Parathyroid adenoma (tissue), 2 donors: ENCODE results near the gene TMCC1.
"Not testable (repeated sequence)": the region's sequence is repeated elsewhere in the genome, so short reads cannot be mapped to it uniquely, and the experiment has no call there.

ENCODE experiments used
- H2AFZ ChIP-seq: fragments of 300-600 bp; sonication (generic); one replicate; pipeline ENCODE4 v1.7.0; 2017; ENCODE audit warnings: antibody characterized with exemption, mild to moderate bottlenecking
- H3K27ac ChIP-seq: fragments of 300-600 bp; sonication (generic); one replicate; pipeline ENCODE4 v1.7.0; 2017
- H3K27me3 ChIP-seq: fragments of 300-600 bp; sonication (generic); one replicate; pipeline ENCODE4 v1.7.0; 2017; ENCODE audit warnings: low read length; ENCODE audit not compliant: control insufficient read depth, insufficient read depth
- H3K36me3 ChIP-seq: fragments of 300-600 bp; sonication (generic); one replicate; pipeline ENCODE4 v1.7.0; 2017; ENCODE audit warnings: low read length; ENCODE audit not compliant: control insufficient read depth, insufficient read depth
- H3K4me1 ChIP-seq: fragments of 300-600 bp; sonication (generic); one replicate; pipeline ENCODE4 v1.7.0; 2017; ENCODE audit warnings: control low read depth
- H3K4me2 ChIP-seq: fragments of 300-600 bp; sonication (generic); one replicate; pipeline ENCODE4 v1.7.0; 2017; ENCODE audit warnings: low read length
- H3K4me3 ChIP-seq: fragments of 300-600 bp; sonication (generic); one replicate; pipeline ENCODE4 v1.7.0; 2017; ENCODE audit warnings: low read depth, low read length
- H3K79me2 ChIP-seq: fragments of 300-600 bp; sonication (generic); one replicate; pipeline ENCODE4 v1.7.0; 2017; ENCODE audit warnings: control low read depth
- H3K9ac ChIP-seq: fragments of 300-600 bp; sonication (generic); one replicate; pipeline ENCODE4 v1.7.0; 2017; ENCODE audit warnings: mild to moderate bottlenecking
- H3K9me3 ChIP-seq: fragments of 300-600 bp; sonication (generic); one replicate; pipeline ENCODE4 v1.7.0; 2017; ENCODE audit warnings: low read length; ENCODE audit not compliant: control insufficient read depth
- CTCF ChIP-seq: fragments of 300-600 bp; sonication (generic); IDR thresholded peaks from one replicate; pipeline ENCODE4 v1.7.0; 2017; ENCODE audit warnings: antibody characterized with exemption, mild to moderate bottlenecking
- donor health status: primary hyperparathyroidism.

The TMCC1 gene

GRCh38 chr3:129613367-129613740 lies 280.2 kb downstream of the TMCC1 start:
- TF ChIP-seq CTCF, result no peak
- Histone ChIP-seq H3K4me2 (no peak overlapping the region), H2AFZ (no peak overlapping the region), H3K79me2 (no peaks in the 10 kb centered on the region), H3K4me1 (no peaks in the 10 kb centered on the region), H3K4me3 (no peak overlapping the region), H3K27me3 (no peaks in the 10 kb centered on the region), H3K9ac (no peak overlapping the region), H3K36me3 (no peaks in the 10 kb centered on the region), H3K27ac (no peak overlapping the region), H3K9me3 (no peaks in the 10 kb centered on the region)

GRCh38 chr3:129612534-129613366 lies 280.8 kb downstream of the TMCC1 start:
- H3K79me2 ChIP-seq, result no peaks in the 10 kb centered on the region
- peak overlapping the region; percentile 5 for H3K27ac ChIP-seq
- no peaks in the 10 kb centered on the region for H3K4me1 ChIP-seq
- TF ChIP-seq CTCF, result no peak
- no peaks in the 10 kb centered on the region for H3K36me3 ChIP-seq
- H2AFZ ChIP-seq, result no peak overlapping the region
- H3K27me3 ChIP-seq, result no peaks in the 10 kb centered on the region
- H3K9ac ChIP-seq, result no peak overlapping the region
- H3K4me3 ChIP-seq, result no peak overlapping the region
- H3K9me3 ChIP-seq, result no peaks in the 10 kb centered on the region
- no peak overlapping the region for H3K4me2 ChIP-seq

- Histone ChIP-seq H3K4me3 (no peak overlapping the region), H3K27ac (peak overlapping the region; percentile 5), H3K9me3 (no peaks in the 10 kb centered on the region), H3K36me3 (no peaks in the 10 kb centered on the region), H3K4me1 (no peaks in the 10 kb centered on the region), H2AFZ (no peak overlapping the region), H3K9ac (no peak overlapping the region), H3K4me2 (no peak overlapping the region), H3K27me3 (no peaks in the 10 kb centered on the region), H3K79me2 (no peaks in the 10 kb centered on the region)
- no peak for TF ChIP-seq CTCF
Observed at GRCh38 chr3:129611812-129612533, 281.5 kb downstream of the TMCC1 start.

- Histone ChIP-seq H3K4me1 (no peaks in the 10 kb centered on the region), H2AFZ (no peak overlapping the region), H3K4me3 (no peak overlapping the region), H3K4me2 (no peak overlapping the region), H3K9ac (no peak overlapping the region), H3K27ac (no peak overlapping the region), H3K36me3 (no peaks in the 10 kb centered on the region), H3K27me3 (no peaks in the 10 kb centered on the region), H3K9me3 (no peaks in the 10 kb centered on the region), H3K79me2 (no peaks in the 10 kb centered on the region)
- TF ChIP-seq CTCF, result no peak
Observed at GRCh38 chr3:129611446-129611800, 282.1 kb downstream of the TMCC1 start.

- not testable (repeated sequence) for H3K4me3 ChIP-seq, H3K9me3 ChIP-seq, H3K27ac ChIP-seq, H2AFZ ChIP-seq, H3K4me2 ChIP-seq, H3K36me3 ChIP-seq, H3K4me1 ChIP-seq, H3K79me2 ChIP-seq, H3K9ac ChIP-seq, H3K27me3 ChIP-seq
Observed at GRCh38 chr3:129610794-129611445, 282.6 kb downstream of the TMCC1 start.
